K562 (cell line): ENCODE data around the gene ADCY1.

Experiments used
- NR1H2 ChIP-seq: sonication (generic); formaldehyde crosslinking; IDR thresholded peaks from 2 replicates; pipeline ENCODE4 v1.4.0; 2020; ENCODE audit warnings: mild to moderate bottlenecking, missing genetic modification reagents
- ZFX ChIP-seq: sonication (generic); formaldehyde crosslinking; IDR thresholded peaks from 2 replicates; pipeline ENCODE4 v1.8.0; 2022; ENCODE audit warnings: mild to moderate bottlenecking, missing genetic modification reagents, moderate library complexity
- TF ChIP-seq, protein P1 (sequence below), 3 experiments: IDR thresholded peaks in 2 of 3; conservative IDR thresholded peaks in 1 of 3; 2 replicates each; pipeline ENCODE4 v1.5.1; 2011 to 2012; ENCODE audit warnings: low read length in 3 of 3, mild to moderate bottlenecking in 3 of 3, control low read depth in 2 of 3, improper control_type of control experiment in 1 of 3, inconsistent platforms in 1 of 3, low read depth in 1 of 3, mixed read lengths in 1 of 3, moderate library complexity in 1 of 3; ENCODE audit not compliant: insufficient read depth in 2 of 3

DNA sequence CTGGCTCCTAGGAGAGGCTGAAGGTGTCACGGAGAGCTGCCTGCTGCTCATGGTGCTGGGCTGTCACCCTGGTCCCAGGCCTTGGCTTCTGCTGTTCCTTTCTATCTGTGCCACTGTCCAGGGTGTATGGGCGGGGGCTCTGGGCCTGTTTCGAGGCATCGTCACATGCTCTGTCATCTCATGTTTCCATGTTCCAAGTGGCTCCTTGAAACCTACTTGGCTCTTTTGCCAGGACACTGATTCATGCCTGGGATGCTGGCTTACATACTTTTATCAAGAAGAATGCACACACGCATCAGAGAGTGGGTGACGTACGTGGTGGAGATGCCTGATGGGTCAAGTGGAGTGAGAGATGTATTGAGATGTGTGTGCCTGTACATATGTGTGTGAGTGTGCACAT is 50.9 kb downstream of the ADCY1 start:
- TF ChIP-seq, protein P1, sequence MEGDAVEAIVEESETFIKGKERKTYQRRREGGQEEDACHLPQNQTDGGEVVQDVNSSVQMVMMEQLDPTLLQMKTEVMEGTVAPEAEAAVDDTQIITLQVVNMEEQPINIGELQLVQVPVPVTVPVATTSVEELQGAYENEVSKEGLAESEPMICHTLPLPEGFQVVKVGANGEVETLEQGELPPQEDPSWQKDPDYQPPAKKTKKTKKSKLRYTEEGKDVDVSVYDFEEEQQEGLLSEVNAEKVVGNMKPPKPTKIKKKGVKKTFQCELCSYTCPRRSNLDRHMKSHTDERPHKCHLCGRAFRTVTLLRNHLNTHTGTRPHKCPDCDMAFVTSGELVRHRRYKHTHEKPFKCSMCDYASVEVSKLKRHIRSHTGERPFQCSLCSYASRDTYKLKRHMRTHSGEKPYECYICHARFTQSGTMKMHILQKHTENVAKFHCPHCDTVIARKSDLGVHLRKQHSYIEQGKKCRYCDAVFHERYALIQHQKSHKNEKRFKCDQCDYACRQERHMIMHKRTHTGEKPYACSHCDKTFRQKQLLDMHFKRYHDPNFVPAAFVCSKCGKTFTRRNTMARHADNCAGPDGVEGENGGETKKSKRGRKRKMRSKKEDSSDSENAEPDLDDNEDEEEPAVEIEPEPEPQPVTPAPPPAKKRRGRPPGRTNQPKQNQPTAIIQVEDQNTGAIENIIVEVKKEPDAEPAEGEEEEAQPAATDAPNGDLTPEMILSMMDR (IDR thresholded peaks at IDR 0.05 in 2 of 3, conservative IDR thresholded peaks at IDR 0.05 in 1 of 3; ENCODE audit: insufficient read depth in 2 of 3, low read depth in 1 of 3, low read length in 3 of 3), result no peak
- TF ChIP-seq NR1H2 (CRISPR knock-in tag) (no peak), ZFX (CRISPR knock-in tag) (no peak)
